ENCODE measurements around the gene TMEM139. TPM values are rescaled to one million over a fixed set of nuclear protein-coding genes. Genes with fewer than 3 reads are reported as not detected.
A peak's percentile ranks its signal among the peaks of the same experiment; 100 is the strongest.

Gene TMEM139
- polyA plus RNA-seq, 4 donors = 32.5 to 127 (median 66.5) TPM

GRCh38 chr7:143280160-143280559 is 4.6 kb upstream of the TMEM139 start:
- no peaks in the 10 kb centered on the region for H3K27me3 ChIP-seq (ENCODE audit: control insufficient read depth in 3 of 3, insufficient read depth in 3 of 3, low read length in 3 of 3)
- FAIRE-seq = no peak
- 6 to 37% (median 14%) methylated on average over 1 of the region's 1 CpG for WGBS, 3 donors
- peak overlapping the region; percentile 56 to 67 (median 65) for H3K27ac ChIP-seq (ENCODE audit: low read depth in 1 of 3, low read length in 2 of 3)
- DNase-seq = no peak
- H3K36me3 ChIP-seq (ENCODE audit: control insufficient read depth in 3 of 3, insufficient read depth in 2 of 3, low read depth in 1 of 3, low read length in 3 of 3) = no peaks in the 10 kb centered on the region
- no peaks in the 10 kb centered on the region for H3K9me3 ChIP-seq (ENCODE audit: control insufficient read depth in 2 of 2, insufficient read depth in 1 of 2, low read depth in 1 of 2, low read length in 1 of 2)
- no peak overlapping the region for H3K4me3 ChIP-seq (ENCODE audit: low read depth in 1 of 3, low read length in 3 of 3)
- H3K4me1 ChIP-seq (ENCODE audit: control insufficient read depth in 3 of 3, insufficient read depth in 2 of 3, low read depth in 1 of 3, low read length in 2 of 3) = peaks cover 9 to 31% (median 10%) of the 10 kb centered on the region in 3 donors

GRCh38 chr7:143280566-143280965 is 4.2 kb upstream of the TMEM139 start:
- Histone ChIP-seq H3K27me3 (ENCODE audit: control insufficient read depth in 3 of 3, insufficient read depth in 3 of 3, low read length in 3 of 3) (no peaks in the 10 kb centered on the region), H3K9me3 (ENCODE audit: control insufficient read depth in 2 of 2, insufficient read depth in 1 of 2, low read depth in 1 of 2, low read length in 1 of 2) (no peaks in the 10 kb centered on the region), H3K4me3 (ENCODE audit: low read depth in 1 of 3, low read length in 3 of 3) (no peak overlapping the region), H3K36me3 (ENCODE audit: control insufficient read depth in 3 of 3, insufficient read depth in 2 of 3, low read depth in 1 of 3, low read length in 3 of 3) (no peaks in the 10 kb centered on the region), H3K4me1 (ENCODE audit: control insufficient read depth in 3 of 3, insufficient read depth in 2 of 3, low read depth in 1 of 3, low read length in 2 of 3) (peaks cover 9 to 35% (median 10%) of the 10 kb centered on the region in 3 donors), H3K27ac (ENCODE audit: low read depth in 1 of 3, low read length in 2 of 3) (peak overlapping the region in 1 of 3 donors; percentile 3)
- DNase-seq (no peak), FAIRE-seq (no peak)
- 83 to 88% (median 85%) methylated on average over 2 of the region's 2 CpGs for WGBS, 3 donors

GRCh38 chr7:143281529-143281928 is 3.2 kb upstream of the TMEM139 start:
- 73 to 93% (median 87%) methylated on average over 2 of the region's 2 CpGs for WGBS, 3 donors
- Histone ChIP-seq H3K27ac (ENCODE audit: low read depth in 1 of 3, low read length in 2 of 3) (no peak overlapping the region), H3K4me3 (ENCODE audit: low read depth in 1 of 3, low read length in 3 of 3) (no peak overlapping the region), H3K9me3 (ENCODE audit: control insufficient read depth in 2 of 2, insufficient read depth in 1 of 2, low read depth in 1 of 2, low read length in 1 of 2) (no peaks in the 10 kb centered on the region), H3K4me1 (ENCODE audit: control insufficient read depth in 3 of 3, insufficient read depth in 2 of 3, low read depth in 1 of 3, low read length in 2 of 3) (peaks cover 9 to 45% (median 10%) of the 10 kb centered on the region in 3 donors), H3K27me3 (ENCODE audit: control insufficient read depth in 3 of 3, insufficient read depth in 3 of 3, low read length in 3 of 3) (no peaks in the 10 kb centered on the region), H3K36me3 (ENCODE audit: control insufficient read depth in 3 of 3, insufficient read depth in 2 of 3, low read depth in 1 of 3, low read length in 3 of 3) (peaks cover 0 to 7% (median 0%) of the 10 kb centered on the region in 3 donors)
- FAIRE-seq = no peak
- DNase-seq = no peak

GRCh38 chr7:143282124-143282523 is 2.6 kb upstream of the TMEM139 start:
- H3K4me3 ChIP-seq (ENCODE audit: low read depth in 1 of 3, low read length in 3 of 3) = no peak overlapping the region
- no peaks in the 10 kb centered on the region for H3K9me3 ChIP-seq (ENCODE audit: control insufficient read depth in 2 of 2, insufficient read depth in 1 of 2, low read depth in 1 of 2, low read length in 1 of 2)
- H3K36me3 ChIP-seq (ENCODE audit: control insufficient read depth in 3 of 3, insufficient read depth in 2 of 3, low read depth in 1 of 3, low read length in 3 of 3) = peaks cover 0 to 10% (median 0%) of the 10 kb centered on the region in 3 donors
- H3K27me3 ChIP-seq (ENCODE audit: control insufficient read depth in 3 of 3, insufficient read depth in 3 of 3, low read length in 3 of 3) = no peaks in the 10 kb centered on the region
- DNase-seq (no peak), FAIRE-seq (no peak)
- H3K4me1 ChIP-seq (ENCODE audit: control insufficient read depth in 3 of 3, insufficient read depth in 2 of 3, low read depth in 1 of 3, low read length in 2 of 3) = peaks cover 9 to 49% (median 10%) of the 10 kb centered on the region in 3 donors
- 94 to 97% (median 97%) methylated on average over 8 of the region's 8 CpGs for WGBS, 3 donors
- H3K27ac ChIP-seq (ENCODE audit: low read depth in 1 of 3, low read length in 2 of 3) = no peak overlapping the region

GRCh38 chr7:143283381-143283780 is 1.4 kb upstream of the TMEM139 start:
- peak overlapping the region; percentile 85 to 91 (median 91) for H3K27ac ChIP-seq (ENCODE audit: low read depth in 1 of 3, low read length in 2 of 3)
- H3K9me3 ChIP-seq (ENCODE audit: control insufficient read depth in 2 of 2, insufficient read depth in 1 of 2, low read depth in 1 of 2, low read length in 1 of 2) = peaks cover 0 to 7% of the 10 kb centered on the region in 2 donors
- DNase-seq (peak; percentile 81 to 93), FAIRE-seq (no peak)
- WGBS, 3 donors = 21 to 61% (median 46%) methylated on average over 4 of the region's 4 CpGs
- no peak overlapping the region for H3K4me3 ChIP-seq (ENCODE audit: low read depth in 1 of 3, low read length in 3 of 3)
- H3K4me1 ChIP-seq (ENCODE audit: control insufficient read depth in 3 of 3, insufficient read depth in 2 of 3, low read depth in 1 of 3, low read length in 2 of 3) = peaks cover 10 to 56% (median 11%) of the 10 kb centered on the region in 3 donors
- no peaks in the 10 kb centered on the region for H3K27me3 ChIP-seq (ENCODE audit: control insufficient read depth in 3 of 3, insufficient read depth in 3 of 3, low read length in 3 of 3)
- peaks cover 0 to 15% (median 0%) of the 10 kb centered on the region in 3 donors for H3K36me3 ChIP-seq (ENCODE audit: control insufficient read depth in 3 of 3, insufficient read depth in 2 of 3, low read depth in 1 of 3, low read length in 3 of 3)

- peak overlapping the region in 2 of 3 donors; percentile 31 to 66 for H3K4me3 ChIP-seq (ENCODE audit: low read depth in 1 of 3, low read length in 3 of 3)
- no peak for FAIRE-seq
- WGBS, 3 donors = 25 to 61% (median 34%) methylated on average over 3 of the region's 3 CpGs
Observed at GRCh38 chr7:143285470-143285778, 666 bp downstream of the TMEM139 start.

GRCh38 chr7:143285806-143286521 is 1.2 kb downstream of the TMEM139 start:
- 75 to 92% (median 80%) methylated on average over 11 of the region's 11 CpGs for WGBS, 3 donors
- peaks cover 9 to 54% (median 9%) of the 10 kb centered on the region in 3 donors for H3K4me1 ChIP-seq (ENCODE audit: control insufficient read depth in 3 of 3, insufficient read depth in 2 of 3, low read depth in 1 of 3, low read length in 2 of 3)
- H3K9me3 ChIP-seq (ENCODE audit: control insufficient read depth in 2 of 2, insufficient read depth in 1 of 2, low read depth in 1 of 2, low read length in 1 of 2) = peaks cover 0 to 7% of the 10 kb centered on the region in 2 donors
- peaks cover 0 to 21% (median 0%) of the 10 kb centered on the region in 3 donors for H3K36me3 ChIP-seq (ENCODE audit: control insufficient read depth in 3 of 3, insufficient read depth in 2 of 3, low read depth in 1 of 3, low read length in 3 of 3)
- H3K27me3 ChIP-seq (ENCODE audit: control insufficient read depth in 3 of 3, insufficient read depth in 3 of 3, low read length in 3 of 3) = no peaks in the 10 kb centered on the region
- H3K4me3 ChIP-seq (ENCODE audit: low read depth in 1 of 3, low read length in 3 of 3) = peak overlapping the region in 2 of 3 donors; percentile 31 to 66
- no peak for DNase-seq
- peak overlapping the region; percentile 85 to 88 (median 86) for H3K27ac ChIP-seq (ENCODE audit: low read depth in 1 of 3, low read length in 2 of 3)
- FAIRE-seq = no peak

More at GRCh38 chr7:143285470-143285778, 666 bp downstream of the TMEM139 start:
- Histone ChIP-seq H3K27ac (ENCODE audit: low read depth in 1 of 3, low read length in 2 of 3) (peak overlapping the region; percentile 85 to 88 (median 86)), H3K36me3 (ENCODE audit: control insufficient read depth in 3 of 3, insufficient read depth in 2 of 3, low read depth in 1 of 3, low read length in 3 of 3) (peaks cover 0 to 18% (median 0%) of the 10 kb centered on the region in 3 donors), H3K27me3 (ENCODE audit: control insufficient read depth in 3 of 3, insufficient read depth in 3 of 3, low read length in 3 of 3) (no peaks in the 10 kb centered on the region), H3K9me3 (ENCODE audit: control insufficient read depth in 2 of 2, insufficient read depth in 1 of 2, low read depth in 1 of 2, low read length in 1 of 2) (peaks cover 0 to 7% of the 10 kb centered on the region in 2 donors), H3K4me1 (ENCODE audit: control insufficient read depth in 3 of 3, insufficient read depth in 2 of 3, low read depth in 1 of 3, low read length in 2 of 3) (peaks cover 8 to 50% (median 9%) of the 10 kb centered on the region in 3 donors)
- peak; percentile 71 to 89 for DNase-seq

GRCh38 chr7:143286522-143286890 is 1.7 kb downstream of the TMEM139 start:
- Histone ChIP-seq H3K4me1 (ENCODE audit: control insufficient read depth in 3 of 3, insufficient read depth in 2 of 3, low read depth in 1 of 3, low read length in 2 of 3) (peaks cover 9 to 54% (median 9%) of the 10 kb centered on the region in 3 donors), H3K27me3 (ENCODE audit: control insufficient read depth in 3 of 3, insufficient read depth in 3 of 3, low read length in 3 of 3) (no peaks in the 10 kb centered on the region), H3K9me3 (ENCODE audit: control insufficient read depth in 2 of 2, insufficient read depth in 1 of 2, low read depth in 1 of 2, low read length in 1 of 2) (peaks cover 0 to 7% of the 10 kb centered on the region in 2 donors), H3K36me3 (ENCODE audit: control insufficient read depth in 3 of 3, insufficient read depth in 2 of 3, low read depth in 1 of 3, low read length in 3 of 3) (peaks cover 0 to 21% (median 0%) of the 10 kb centered on the region in 3 donors), H3K4me3 (ENCODE audit: low read depth in 1 of 3, low read length in 3 of 3) (peak overlapping the region in 1 of 3 donors; percentile 66), H3K27ac (ENCODE audit: low read depth in 1 of 3, low read length in 2 of 3) (peak overlapping the region in 1 of 3 donors; percentile 85)
- DNase-seq (no peak), FAIRE-seq (no peak)
- 80 to 91% (median 81%) methylated on average over 6 of the region's 6 CpGs for WGBS, 3 donors
